ENCODE results near the gene PLEKHG3.

Gene PLEKHG3

GRCh38 chr14:64701660-64702059 is 2.6 kb upstream of the PLEKHG3 start:
- Histone ChIP-seq H3K9ac (ENCODE audit: insufficient read length) (no peak overlapping the region), H3K9me3 (ENCODE audit: low read depth, low read length) (no peaks in the 10 kb centered on the region), H3K27ac (no peak overlapping the region), H3K36me3 (ENCODE audit: insufficient read depth, low read length) (no peaks in the 10 kb centered on the region), H3K4me3 (no peak overlapping the region)
- TF ChIP-seq FOXP2 (optimal IDR thresholded peaks at IDR 0.05; ENCODE audit: control extremely low read depth, extremely low read length, insufficient read depth) = no peak
- no peak for TF ChIP-seq POLR2AphosphoS5 (IDR thresholded peaks at IDR 0.05; ENCODE audit: borderline replicate concordance, low read depth, low read length)
- TF ChIP-seq EZH2 (IDR thresholded peaks at IDR 0.05) = no peak
- DNase-seq (ENCODE audit: low read depth, low spot score) = no peak

GRCh38 chr14:64702493-64703394 is 1.5 kb upstream of the PLEKHG3 start:
- no peak overlapping the region for H3K4me3 ChIP-seq
- no peak overlapping the region for H3K27ac ChIP-seq
- TF ChIP-seq FOXP2 (optimal IDR thresholded peaks at IDR 0.05; ENCODE audit: control extremely low read depth, extremely low read length, insufficient read depth) = no peak
- TF ChIP-seq POLR2AphosphoS5 (IDR thresholded peaks at IDR 0.05; ENCODE audit: borderline replicate concordance, low read depth, low read length) = no peak
- no peak for TF ChIP-seq EZH2 (IDR thresholded peaks at IDR 0.05)
- no peaks in the 10 kb centered on the region for H3K36me3 ChIP-seq (ENCODE audit: insufficient read depth, low read length)
- no peak overlapping the region for H3K9ac ChIP-seq (ENCODE audit: insufficient read length)
- no peaks in the 10 kb centered on the region for H3K9me3 ChIP-seq (ENCODE audit: low read depth, low read length)
- DNase-seq (ENCODE audit: low read depth, low spot score) = no peak

GRCh38 chr14:64703395-64704142 is 655 bp upstream of the PLEKHG3 start:
- H3K4me3 ChIP-seq = peak overlapping the region; percentile 94
- TF ChIP-seq FOXP2 (optimal IDR thresholded peaks at IDR 0.05; ENCODE audit: control extremely low read depth, extremely low read length, insufficient read depth) (no peak), POLR2AphosphoS5 (IDR thresholded peaks at IDR 0.05; ENCODE audit: borderline replicate concordance, low read depth, low read length) (no peak), EZH2 (IDR thresholded peaks at IDR 0.05) (no peak)
- H3K36me3 ChIP-seq (ENCODE audit: insufficient read depth, low read length) = no peaks in the 10 kb centered on the region
- H3K9me3 ChIP-seq (ENCODE audit: low read depth, low read length) = no peaks in the 10 kb centered on the region
- no peak for DNase-seq (ENCODE audit: low read depth, low spot score)
- no peak overlapping the region for H3K27ac ChIP-seq
- peak overlapping the region; percentile 57 for H3K9ac ChIP-seq (ENCODE audit: insufficient read length)

GRCh38 chr14:64704743-64705380 is 638 bp downstream of the PLEKHG3 start:
- Histone ChIP-seq H3K4me3 (peak overlapping the region; percentile 94), H3K27ac (no peak overlapping the region), H3K9ac (ENCODE audit: insufficient read length) (peak overlapping the region; percentile 85), H3K9me3 (ENCODE audit: low read depth, low read length) (no peaks in the 10 kb centered on the region), H3K36me3 (ENCODE audit: insufficient read depth, low read length) (no peaks in the 10 kb centered on the region; the same call in 1 of the 2 replicates)
- DNase-seq (ENCODE audit: low read depth, low spot score) = no peak
- no peak for TF ChIP-seq EZH2 (IDR thresholded peaks at IDR 0.05)
- no peak for TF ChIP-seq FOXP2 (optimal IDR thresholded peaks at IDR 0.05; ENCODE audit: control extremely low read depth, extremely low read length, insufficient read depth)
- TF ChIP-seq POLR2AphosphoS5 (IDR thresholded peaks at IDR 0.05; ENCODE audit: borderline replicate concordance, low read depth, low read length) = no peak

- no peak for TF ChIP-seq POLR2AphosphoS5 (IDR thresholded peaks at IDR 0.05; ENCODE audit: borderline replicate concordance, low read depth, low read length)
- no peak for TF ChIP-seq EZH2 (IDR thresholded peaks at IDR 0.05)
- no peak for TF ChIP-seq FOXP2 (optimal IDR thresholded peaks at IDR 0.05; ENCODE audit: control extremely low read depth, extremely low read length, insufficient read depth)
- Histone ChIP-seq H3K9me3 (ENCODE audit: low read depth, low read length) (no peaks in the 10 kb centered on the region), H3K9ac (ENCODE audit: insufficient read length) (peak overlapping the region; percentile 85), H3K36me3 (ENCODE audit: insufficient read depth, low read length) (no peaks in the 10 kb centered on the region; the same call in 1 of the 2 replicates), H3K27ac (no peak overlapping the region), H3K4me3 (peak overlapping the region; percentile 94)
- no peak for DNase-seq (ENCODE audit: low read depth, low spot score)
These were observed 1.3 kb downstream of the PLEKHG3 start for GRCh38 chr14:64705381-64706118.

GRCh38 chr14:64706119-64706592 is 1.9 kb downstream of the PLEKHG3 start:
- Histone ChIP-seq H3K4me3 (peak overlapping the region; percentile 94), H3K9me3 (ENCODE audit: low read depth, low read length) (no peaks in the 10 kb centered on the region), H3K27ac (no peak overlapping the region), H3K36me3 (ENCODE audit: insufficient read depth, low read length) (no peaks in the 10 kb centered on the region; the same call in 1 of the 2 replicates), H3K9ac (ENCODE audit: insufficient read length) (no peak overlapping the region)
- DNase-seq (ENCODE audit: low read depth, low spot score) = no peak
- no peak for TF ChIP-seq POLR2AphosphoS5 (IDR thresholded peaks at IDR 0.05; ENCODE audit: borderline replicate concordance, low read depth, low read length)

GRCh38 chr14:64706593-64707193 is 2.5 kb downstream of the PLEKHG3 start:
- no peaks in the 10 kb centered on the region for H3K9me3 ChIP-seq (ENCODE audit: low read depth, low read length)
- H3K4me3 ChIP-seq = no peak overlapping the region
- TF ChIP-seq FOXP2 (optimal IDR thresholded peaks at IDR 0.05; ENCODE audit: control extremely low read depth, extremely low read length, insufficient read depth) (no peak), EZH2 (IDR thresholded peaks at IDR 0.05) (no peak), POLR2AphosphoS5 (IDR thresholded peaks at IDR 0.05; ENCODE audit: borderline replicate concordance, low read depth, low read length) (no peak)
- no peak overlapping the region for H3K9ac ChIP-seq (ENCODE audit: insufficient read length)
- no peak for DNase-seq (ENCODE audit: low read depth, low spot score)
- H3K36me3 ChIP-seq (ENCODE audit: insufficient read depth, low read length) = no peaks in the 10 kb centered on the region; the same call in 1 of the 2 replicates
- no peak overlapping the region for H3K27ac ChIP-seq

All from SK-N-MC (cell line).